Sigmoid colon (tissue), 4 donors: ENCODE data around the gene CFAP57.

Source experiments
- CTCF ChIP-seq, 4 experiments: fragments of 450-650 bp in 3 of 4; fragments of 200-600 bp in 1 of 4; IDR thresholded peaks; one replicate each; pipeline ENCODE4 v1.5.1; 2016 to 2019; ENCODE audit warnings: antibody characterized with exemption in 4 of 4, mild to moderate bottlenecking in 3 of 4, moderate library complexity in 2 of 4
- EP300 ChIP-seq, 4 donors: sonication (generic); formaldehyde crosslinking; IDR thresholded peaks; one replicate each; pipeline ENCODE4 v1.6.1; 2017; ENCODE audit warnings: antibody characterized with exemption in 4 of 4

GRCh38 chr1:43171312-43171875 is 736 bp upstream of the CFAP57 start:
- TF ChIP-seq EP300 (IDR thresholded peaks at IDR 0.05) = no peak
- TF ChIP-seq CTCF (IDR thresholded peaks at IDR 0.05) = no peak
